ENCODE data around the gene ZNF324. TPM values are rescaled to one million over a fixed set of nuclear protein-coding genes. Genes with fewer than 3 reads are reported as not detected.
A peak's percentile ranks its signal among the peaks of the same experiment; 100 is the strongest.

ZNF324 gene
- total and polyA plus RNA-seq, 11 donors: 2.5 to 10.1 (median 5.3) TPM

DNA sequence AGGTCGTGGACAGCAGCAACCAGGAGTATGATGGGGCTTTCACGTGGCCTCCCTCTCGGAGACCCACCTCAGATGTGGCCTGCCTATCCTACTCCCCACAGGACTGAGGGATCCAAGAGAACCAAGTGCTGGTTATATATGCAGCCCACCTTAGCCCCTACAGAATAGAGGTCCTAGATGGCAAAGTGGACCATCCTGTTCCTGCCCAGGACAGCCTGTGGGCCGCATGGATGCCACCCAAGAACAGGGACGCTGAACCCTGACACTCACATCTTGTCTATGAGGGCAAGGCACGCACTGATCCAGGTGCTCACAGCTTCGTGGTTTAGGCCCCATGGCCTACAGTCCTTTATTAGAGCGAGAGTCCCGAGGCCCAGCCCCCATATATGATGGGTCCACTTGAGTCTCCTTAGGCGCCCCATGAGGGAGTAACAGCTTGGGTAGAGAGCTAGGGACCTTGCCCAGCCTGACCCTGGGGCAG lies 46.4 kb downstream of the ZNF324 start:
- 87 to 90% (median 89%) methylated on average over 7 to 10 of the region's 10 CpGs for WGBS, 4 donors
- ATAC-seq (peak in 2 of 4 donors; percentile 2 to 3), DNase-seq (no peak)
- no peaks in the 10 kb centered on the region for H3K9me3 ChIP-seq
- H3K27me3 ChIP-seq: no peaks in the 10 kb centered on the region
- H3K4me3 ChIP-seq: peak overlapping the region in 1 of 12 donors; percentile 55
- peaks cover 0 to 31% (median 17%) of the 10 kb centered on the region in 9 donors for H3K36me3 ChIP-seq
- peaks cover 3 to 49% (median 25%) of the 10 kb centered on the region in 12 donors for H3K4me1 ChIP-seq
- TF ChIP-seq, protein P1, sequence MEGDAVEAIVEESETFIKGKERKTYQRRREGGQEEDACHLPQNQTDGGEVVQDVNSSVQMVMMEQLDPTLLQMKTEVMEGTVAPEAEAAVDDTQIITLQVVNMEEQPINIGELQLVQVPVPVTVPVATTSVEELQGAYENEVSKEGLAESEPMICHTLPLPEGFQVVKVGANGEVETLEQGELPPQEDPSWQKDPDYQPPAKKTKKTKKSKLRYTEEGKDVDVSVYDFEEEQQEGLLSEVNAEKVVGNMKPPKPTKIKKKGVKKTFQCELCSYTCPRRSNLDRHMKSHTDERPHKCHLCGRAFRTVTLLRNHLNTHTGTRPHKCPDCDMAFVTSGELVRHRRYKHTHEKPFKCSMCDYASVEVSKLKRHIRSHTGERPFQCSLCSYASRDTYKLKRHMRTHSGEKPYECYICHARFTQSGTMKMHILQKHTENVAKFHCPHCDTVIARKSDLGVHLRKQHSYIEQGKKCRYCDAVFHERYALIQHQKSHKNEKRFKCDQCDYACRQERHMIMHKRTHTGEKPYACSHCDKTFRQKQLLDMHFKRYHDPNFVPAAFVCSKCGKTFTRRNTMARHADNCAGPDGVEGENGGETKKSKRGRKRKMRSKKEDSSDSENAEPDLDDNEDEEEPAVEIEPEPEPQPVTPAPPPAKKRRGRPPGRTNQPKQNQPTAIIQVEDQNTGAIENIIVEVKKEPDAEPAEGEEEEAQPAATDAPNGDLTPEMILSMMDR (IDR thresholded peaks at IDR 0.05): no peak
- no peak for TF ChIP-seq POLR2A (IDR thresholded peaks at IDR 0.05)
- intact Hi-C loops (cut with DNase I): loop anchor here in 1 of 10 donors (5.0 kb wide), 1 partner anchor 296 kb away; no protein-coding TSS in a partner anchor
- peak overlapping the region in 6 of 12 donors; percentile 15 to 84 (median 48) for H3K27ac ChIP-seq

- H3K9me3 ChIP-seq: no peaks in the 10 kb centered on the region
- peak; percentile 81 to 95 (median 90) for DNase-seq
- H3K4me1 ChIP-seq: peaks cover 7 to 55% (median 31%) of the 10 kb centered on the region in 12 donors
- peak overlapping the region in 11 of 12 donors; percentile 14 to 55 (median 50) for H3K4me3 ChIP-seq
- ATAC-seq: peak; percentile 48 to 90 (median 88)
- intact Hi-C loops (cut with DNase I): loop anchor here in 1 of 10 donors (5.0 kb wide), 1 partner anchor 297 kb away; no protein-coding TSS in a partner anchor
- peaks cover 0 to 31% (median 17%) of the 10 kb centered on the region in 9 donors for H3K36me3 ChIP-seq
- no peak for TF ChIP-seq POLR2A (IDR thresholded peaks at IDR 0.05)
- TF ChIP-seq, protein P1 (IDR thresholded peaks at IDR 0.05): peak; percentile 82 to 97 (median 88)
- WGBS, 4 donors: 20 to 45% (median 40%) methylated on average over 29 to 66 of the region's 66 CpGs
- no peaks in the 10 kb centered on the region for H3K27me3 ChIP-seq
- H3K27ac ChIP-seq: peak overlapping the region in 9 of 12 donors; percentile 14 to 84 (median 52)
These were observed 47.0 kb downstream of the ZNF324 start for GRCh38 chr19:58513694-58514563.

DNA sequence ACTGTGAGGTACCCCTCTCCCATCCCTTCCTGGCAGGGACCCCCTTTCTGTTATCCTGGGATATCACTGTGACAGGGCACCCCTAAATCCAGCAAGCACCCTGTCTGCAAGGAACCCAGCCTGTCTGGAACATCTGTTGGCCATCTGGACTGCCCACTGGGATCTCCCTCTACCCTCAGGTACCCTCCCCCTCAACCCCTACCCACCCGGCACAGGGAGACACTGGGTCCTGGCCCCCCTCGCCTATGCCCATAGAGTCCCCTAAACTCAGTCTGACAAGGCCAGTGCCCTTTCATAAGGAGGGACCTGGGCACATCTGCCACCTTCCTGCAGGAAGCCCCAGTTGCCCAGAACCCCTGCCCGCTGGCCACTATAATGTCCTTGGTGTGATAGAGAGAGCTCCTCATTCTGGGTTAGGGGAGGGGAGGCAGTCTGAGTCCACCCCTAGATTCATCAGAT lies 47.7 kb downstream of the ZNF324 start:
- intact Hi-C loops (cut with DNase I): loop anchor here in 1 of 10 donors (5.0 kb wide), 1 partner anchor 297 kb away; no protein-coding TSS in a partner anchor
- DNase-seq: no peak
- peaks cover 0 to 31% (median 17%) of the 10 kb centered on the region in 9 donors for H3K36me3 ChIP-seq
- ATAC-seq: no peak
- H3K4me1 ChIP-seq: peaks cover 7 to 57% (median 31%) of the 10 kb centered on the region in 12 donors
- peak overlapping the region in 9 of 12 donors; percentile 40 to 55 (median 50) for H3K4me3 ChIP-seq
- H3K9me3 ChIP-seq: no peaks in the 10 kb centered on the region
- no peaks in the 10 kb centered on the region for H3K27me3 ChIP-seq
- WGBS, 4 donors: 78 to 88% (median 81%) methylated on average over 2 to 3 of the region's 3 CpGs
- peak overlapping the region in 4 of 12 donors; percentile 43 to 84 (median 54) for H3K27ac ChIP-seq
- no peak for TF ChIP-seq POLR2A (IDR thresholded peaks at IDR 0.05)
- TF ChIP-seq, protein P1 (IDR thresholded peaks at IDR 0.05): no peak

GRCh38 chr19:58515259-58515658 lies 48.4 kb downstream of the ZNF324 start:
- H3K27me3 ChIP-seq: no peaks in the 10 kb centered on the region
- 87 to 91% (median 88%) methylated on average over 2 of the region's 2 CpGs for WGBS, 4 donors
- H3K4me3 ChIP-seq: no peak overlapping the region
- H3K36me3 ChIP-seq: peaks cover 0 to 31% (median 17%) of the 10 kb centered on the region in 9 donors
- ATAC-seq: no peak
- peaks cover 7 to 61% (median 32%) of the 10 kb centered on the region in 12 donors for H3K4me1 ChIP-seq
- no peak overlapping the region for H3K27ac ChIP-seq
- no peaks in the 10 kb centered on the region for H3K9me3 ChIP-seq
- DNase-seq: no peak
- intact Hi-C loops (cut with DNase I): no loop called here
- TF ChIP-seq POLR2A (IDR thresholded peaks at IDR 0.05): no peak
- TF ChIP-seq, protein P1 (IDR thresholded peaks at IDR 0.05): no peak
